ENCODE results near the gene XPNPEP2.

Gene XPNPEP2

GRCh38 chrX:129791336-129791735 is 52.6 kb downstream of the XPNPEP2 start:
- in situ Hi-C loops (cut with HindIII; ENCODE audit: low sequenced_read_pairs), result no loop called here
- no peak for DNase-seq (ENCODE audit: low read depth, low spot score)
- no peak overlapping the region for H3K4me3 ChIP-seq (ENCODE audit: low read depth, low read length)
- TF ChIP-seq CTCF (IDR thresholded peaks at IDR 0.05; ENCODE audit: low read depth, low read length), result no peak

GRCh38 chrX:129791961-129792570 is 53.3 kb downstream of the XPNPEP2 start:
- H3K4me3 ChIP-seq (ENCODE audit: low read depth, low read length), result no peak overlapping the region
- DNase-seq (ENCODE audit: low read depth, low spot score), result no peak
- TF ChIP-seq CTCF (IDR thresholded peaks at IDR 0.05; ENCODE audit: low read depth, low read length), result no peak
- in situ Hi-C loops (cut with HindIII; ENCODE audit: low sequenced_read_pairs), result no loop called here

- H3K4me3 ChIP-seq (ENCODE audit: low read depth, low read length), result no peak overlapping the region
- DNase-seq (ENCODE audit: low read depth, low spot score), result no peak
- TF ChIP-seq CTCF (IDR thresholded peaks at IDR 0.05; ENCODE audit: low read depth, low read length), result no peak
- in situ Hi-C loops (cut with HindIII; ENCODE audit: low sequenced_read_pairs), result no loop called here
Measured at GRCh38 chrX:129792586-129793291, 54.0 kb downstream of the XPNPEP2 start.

- no peak for DNase-seq (ENCODE audit: low read depth, low spot score)
- in situ Hi-C loops (cut with HindIII; ENCODE audit: low sequenced_read_pairs), result no loop called here
- no peak overlapping the region for H3K4me3 ChIP-seq (ENCODE audit: low read depth, low read length)
- no peak for TF ChIP-seq CTCF (IDR thresholded peaks at IDR 0.05; ENCODE audit: low read depth, low read length)
Measured at GRCh38 chrX:129793604-129794191, 54.9 kb downstream of the XPNPEP2 start.

GRCh38 chrX:129795584-129795983 is 56.8 kb downstream of the XPNPEP2 start:
- in situ Hi-C loops (cut with HindIII; ENCODE audit: low sequenced_read_pairs), result no loop called here

More at GRCh38 chrX:129795584-129795983, 56.8 kb downstream of the XPNPEP2 start:
- no peak overlapping the region for H3K4me3 ChIP-seq (ENCODE audit: low read depth, low read length)
- no peak for DNase-seq (ENCODE audit: low read depth, low spot score)
- no peak for TF ChIP-seq CTCF (IDR thresholded peaks at IDR 0.05; ENCODE audit: low read depth, low read length)

All from astrocyte of the spinal cord (primary cell).